ENCODE data around the gene TBC1D5.

The TBC1D5 gene

GRCh38 chr3:17478673-17479072 is 263.8 kb downstream of the TBC1D5 start:
- DNase-seq (ENCODE audit: low read depth), result peak; percentile 52
- no peak for TF ChIP-seq CTCF (conservative IDR thresholded peaks at IDR 0.05; ENCODE audit: low read length)

GRCh38 chr3:17473761-17474160 is 268.7 kb downstream of the TBC1D5 start:
- DNase-seq (ENCODE audit: low read depth), result peak; percentile 20
- TF ChIP-seq CTCF (conservative IDR thresholded peaks at IDR 0.05; ENCODE audit: low read length), result peak; percentile 47
- H3K4me3 ChIP-seq (ENCODE audit: low read length), result no peak overlapping the region

More at GRCh38 chr3:17478673-17479072, 263.8 kb downstream of the TBC1D5 start:
- no peak overlapping the region for H3K4me3 ChIP-seq (ENCODE audit: low read length)

- no peak for DNase-seq (ENCODE audit: low read depth)
- H3K4me3 ChIP-seq (ENCODE audit: low read length), result no peak overlapping the region
- no peak for TF ChIP-seq CTCF (conservative IDR thresholded peaks at IDR 0.05; ENCODE audit: low read length)
These were observed 272.5 kb downstream of the TBC1D5 start for GRCh38 chr3:17469954-17470353.

- no peak overlapping the region for H3K4me3 ChIP-seq (ENCODE audit: low read length)
- DNase-seq (ENCODE audit: low read depth), result peak; percentile 17
- TF ChIP-seq CTCF (conservative IDR thresholded peaks at IDR 0.05; ENCODE audit: low read length), result no peak
These were observed 272.9 kb downstream of the TBC1D5 start for GRCh38 chr3:17469520-17469919.

- no peak overlapping the region for H3K4me3 ChIP-seq (ENCODE audit: low read length)
- TF ChIP-seq CTCF (conservative IDR thresholded peaks at IDR 0.05; ENCODE audit: low read length), result no peak
- DNase-seq (ENCODE audit: low read depth), result no peak
These were observed 276.4 kb downstream of the TBC1D5 start for GRCh38 chr3:17466028-17466427.

GRCh38 chr3:17459470-17459993 is 282.9 kb downstream of the TBC1D5 start:
- no peak for DNase-seq (ENCODE audit: low read depth)
- TF ChIP-seq CTCF (conservative IDR thresholded peaks at IDR 0.05; ENCODE audit: low read length), result no peak
- H3K4me3 ChIP-seq (ENCODE audit: low read length), result no peak overlapping the region

GRCh38 chr3:17456650-17457049 is 285.8 kb downstream of the TBC1D5 start:
- no peak for DNase-seq (ENCODE audit: low read depth)
- TF ChIP-seq CTCF (conservative IDR thresholded peaks at IDR 0.05; ENCODE audit: low read length), result no peak
- no peak overlapping the region for H3K4me3 ChIP-seq (ENCODE audit: low read length)

Data from AG10803 (cell line).